H1 (cell line): ENCODE data around the gene ADNP. TPM values are rescaled to one million over a fixed set of nuclear protein-coding genes. Genes with fewer than 3 reads are reported as not detected.

ENCODE experiments used
- CEBPB ChIP-seq: IDR thresholded peaks from 2 replicates; pipeline ENCODE4 v1.6.1; 2012; ENCODE audit warnings: low read depth, low read length
- EZH2 ChIP-seq: fragments of 200-600 bp; sonication (generic); IDR thresholded peaks from 2 replicates; pipeline ENCODE4 v1.7.1; 2012; ENCODE audit warnings: low read depth, mild to moderate bottlenecking, moderate library complexity, low read length, inconsistent platforms; ENCODE audit not compliant: severe bottlenecking
- FOSL1 ChIP-seq: IDR thresholded peaks from 2 replicates; pipeline ENCODE4 v1.6.1; 2011; ENCODE audit warnings: mild to moderate bottlenecking, low read depth, low read length, moderate library complexity; ENCODE audit not compliant: insufficient read depth
- GABPA ChIP-seq: IDR thresholded peaks from 2 replicates; pipeline ENCODE4 v1.6.1; 2011; ENCODE audit warnings: mild to moderate bottlenecking, low read length, moderate library complexity, borderline replicate concordance; ENCODE audit not compliant: insufficient read depth
- SP2 ChIP-seq: IDR thresholded peaks from 2 replicates; pipeline ENCODE4 v1.6.1; 2012; ENCODE audit warnings: mild to moderate bottlenecking, low read length, inconsistent platforms
- polyA plus RNA-seq, 7 experiments: library from polyadenylated mRNA; depleted of rRNA in 3 of 7; stranded (reverse) in 5 of 7; unstranded in 2 of 7; fragments of >200 nt in 5 of 7; fragments of 200-250 nt in 2 of 7; gene quantifications; 1 replicate in 5 of 7; 2 replicates in 1 of 7; 4 replicates in 1 of 7; pipeline versions ENCODE4 v1.2.1 to v1.2.3, GENCODE V29; 2011 to 2013; ENCODE audit warnings: missing spikeins in 2 of 7, mixed read lengths in 2 of 7
- total RNA-seq: library from RNA; stranded (reverse); fragmentation: NEBNext Ultra II Directional; extraction: Animal tissue kit (Norgen Biotek cat#: 25700); gene quantifications from 2 replicates; pipeline ENCODE4 v1.2.1, GENCODE V29; 2021
- TF ChIP-seq, protein P1 (sequence below): fragments of 300-600 bp; sonication (generic); IDR thresholded peaks from 2 replicates; pipeline ENCODE4 v1.7.1; 2012; ENCODE audit warnings: low read length, moderate library complexity, mild to moderate bottlenecking, inconsistent platforms; ENCODE audit not compliant: insufficient replicate concordance
- TF ChIP-seq, protein P2 (sequence below): IDR thresholded peaks from 2 replicates; pipeline ENCODE4 v1.6.1; 2012; ENCODE audit warnings: inconsistent platforms
- TF ChIP-seq, protein P3 (sequence below), 3 experiments: IDR thresholded peaks; 1 replicate in 2 of 3; 2 replicates in 1 of 3; pipeline versions ENCODE4 v1.5.1 to v1.6.1; 2011; ENCODE audit warnings: low read length in 3 of 3, mild to moderate bottlenecking in 3 of 3, inconsistent platforms in 2 of 3, low read depth in 1 of 3, moderate library complexity in 1 of 3; ENCODE audit not compliant: insufficient read depth in 1 of 3; ENCODE audit errors: control extremely low read depth in 1 of 3

Gene ADNP
- total and polyA plus RNA-seq, 2 of the 8 experiments (the other 6 are each of a cell fraction or from before 2014, with no cell fraction given), result 31.6 to 123 TPM

DNA sequence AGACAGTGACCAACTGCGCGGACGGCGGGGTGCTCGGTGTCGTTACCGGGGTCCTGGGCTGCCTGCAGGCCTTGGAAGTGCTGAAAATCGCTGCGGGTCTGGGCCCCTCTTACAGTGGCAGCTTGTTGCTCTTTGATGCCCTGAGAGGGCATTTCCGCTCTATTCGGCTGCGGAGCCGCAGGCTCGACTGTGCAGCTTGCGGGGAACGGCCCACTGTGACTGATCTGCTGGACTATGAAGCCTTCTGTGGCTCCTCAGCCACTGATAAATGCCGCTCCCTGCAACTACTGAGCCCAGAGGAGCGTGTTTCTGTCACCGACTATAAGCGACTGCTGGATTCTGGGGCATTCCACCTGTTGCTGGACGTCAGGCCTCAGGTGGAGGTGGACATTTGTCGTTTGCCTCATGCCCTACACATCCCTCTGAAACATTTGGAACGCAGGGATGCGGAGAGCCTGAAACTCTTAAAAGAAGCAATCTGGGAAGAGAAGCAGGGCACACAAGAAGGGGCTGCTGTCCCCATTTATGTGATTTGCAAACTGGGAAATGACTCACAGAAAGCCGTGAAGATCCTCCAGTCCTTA lies 28.4 kb upstream of the ADNP start (continued):
- TF ChIP-seq, protein P1, sequence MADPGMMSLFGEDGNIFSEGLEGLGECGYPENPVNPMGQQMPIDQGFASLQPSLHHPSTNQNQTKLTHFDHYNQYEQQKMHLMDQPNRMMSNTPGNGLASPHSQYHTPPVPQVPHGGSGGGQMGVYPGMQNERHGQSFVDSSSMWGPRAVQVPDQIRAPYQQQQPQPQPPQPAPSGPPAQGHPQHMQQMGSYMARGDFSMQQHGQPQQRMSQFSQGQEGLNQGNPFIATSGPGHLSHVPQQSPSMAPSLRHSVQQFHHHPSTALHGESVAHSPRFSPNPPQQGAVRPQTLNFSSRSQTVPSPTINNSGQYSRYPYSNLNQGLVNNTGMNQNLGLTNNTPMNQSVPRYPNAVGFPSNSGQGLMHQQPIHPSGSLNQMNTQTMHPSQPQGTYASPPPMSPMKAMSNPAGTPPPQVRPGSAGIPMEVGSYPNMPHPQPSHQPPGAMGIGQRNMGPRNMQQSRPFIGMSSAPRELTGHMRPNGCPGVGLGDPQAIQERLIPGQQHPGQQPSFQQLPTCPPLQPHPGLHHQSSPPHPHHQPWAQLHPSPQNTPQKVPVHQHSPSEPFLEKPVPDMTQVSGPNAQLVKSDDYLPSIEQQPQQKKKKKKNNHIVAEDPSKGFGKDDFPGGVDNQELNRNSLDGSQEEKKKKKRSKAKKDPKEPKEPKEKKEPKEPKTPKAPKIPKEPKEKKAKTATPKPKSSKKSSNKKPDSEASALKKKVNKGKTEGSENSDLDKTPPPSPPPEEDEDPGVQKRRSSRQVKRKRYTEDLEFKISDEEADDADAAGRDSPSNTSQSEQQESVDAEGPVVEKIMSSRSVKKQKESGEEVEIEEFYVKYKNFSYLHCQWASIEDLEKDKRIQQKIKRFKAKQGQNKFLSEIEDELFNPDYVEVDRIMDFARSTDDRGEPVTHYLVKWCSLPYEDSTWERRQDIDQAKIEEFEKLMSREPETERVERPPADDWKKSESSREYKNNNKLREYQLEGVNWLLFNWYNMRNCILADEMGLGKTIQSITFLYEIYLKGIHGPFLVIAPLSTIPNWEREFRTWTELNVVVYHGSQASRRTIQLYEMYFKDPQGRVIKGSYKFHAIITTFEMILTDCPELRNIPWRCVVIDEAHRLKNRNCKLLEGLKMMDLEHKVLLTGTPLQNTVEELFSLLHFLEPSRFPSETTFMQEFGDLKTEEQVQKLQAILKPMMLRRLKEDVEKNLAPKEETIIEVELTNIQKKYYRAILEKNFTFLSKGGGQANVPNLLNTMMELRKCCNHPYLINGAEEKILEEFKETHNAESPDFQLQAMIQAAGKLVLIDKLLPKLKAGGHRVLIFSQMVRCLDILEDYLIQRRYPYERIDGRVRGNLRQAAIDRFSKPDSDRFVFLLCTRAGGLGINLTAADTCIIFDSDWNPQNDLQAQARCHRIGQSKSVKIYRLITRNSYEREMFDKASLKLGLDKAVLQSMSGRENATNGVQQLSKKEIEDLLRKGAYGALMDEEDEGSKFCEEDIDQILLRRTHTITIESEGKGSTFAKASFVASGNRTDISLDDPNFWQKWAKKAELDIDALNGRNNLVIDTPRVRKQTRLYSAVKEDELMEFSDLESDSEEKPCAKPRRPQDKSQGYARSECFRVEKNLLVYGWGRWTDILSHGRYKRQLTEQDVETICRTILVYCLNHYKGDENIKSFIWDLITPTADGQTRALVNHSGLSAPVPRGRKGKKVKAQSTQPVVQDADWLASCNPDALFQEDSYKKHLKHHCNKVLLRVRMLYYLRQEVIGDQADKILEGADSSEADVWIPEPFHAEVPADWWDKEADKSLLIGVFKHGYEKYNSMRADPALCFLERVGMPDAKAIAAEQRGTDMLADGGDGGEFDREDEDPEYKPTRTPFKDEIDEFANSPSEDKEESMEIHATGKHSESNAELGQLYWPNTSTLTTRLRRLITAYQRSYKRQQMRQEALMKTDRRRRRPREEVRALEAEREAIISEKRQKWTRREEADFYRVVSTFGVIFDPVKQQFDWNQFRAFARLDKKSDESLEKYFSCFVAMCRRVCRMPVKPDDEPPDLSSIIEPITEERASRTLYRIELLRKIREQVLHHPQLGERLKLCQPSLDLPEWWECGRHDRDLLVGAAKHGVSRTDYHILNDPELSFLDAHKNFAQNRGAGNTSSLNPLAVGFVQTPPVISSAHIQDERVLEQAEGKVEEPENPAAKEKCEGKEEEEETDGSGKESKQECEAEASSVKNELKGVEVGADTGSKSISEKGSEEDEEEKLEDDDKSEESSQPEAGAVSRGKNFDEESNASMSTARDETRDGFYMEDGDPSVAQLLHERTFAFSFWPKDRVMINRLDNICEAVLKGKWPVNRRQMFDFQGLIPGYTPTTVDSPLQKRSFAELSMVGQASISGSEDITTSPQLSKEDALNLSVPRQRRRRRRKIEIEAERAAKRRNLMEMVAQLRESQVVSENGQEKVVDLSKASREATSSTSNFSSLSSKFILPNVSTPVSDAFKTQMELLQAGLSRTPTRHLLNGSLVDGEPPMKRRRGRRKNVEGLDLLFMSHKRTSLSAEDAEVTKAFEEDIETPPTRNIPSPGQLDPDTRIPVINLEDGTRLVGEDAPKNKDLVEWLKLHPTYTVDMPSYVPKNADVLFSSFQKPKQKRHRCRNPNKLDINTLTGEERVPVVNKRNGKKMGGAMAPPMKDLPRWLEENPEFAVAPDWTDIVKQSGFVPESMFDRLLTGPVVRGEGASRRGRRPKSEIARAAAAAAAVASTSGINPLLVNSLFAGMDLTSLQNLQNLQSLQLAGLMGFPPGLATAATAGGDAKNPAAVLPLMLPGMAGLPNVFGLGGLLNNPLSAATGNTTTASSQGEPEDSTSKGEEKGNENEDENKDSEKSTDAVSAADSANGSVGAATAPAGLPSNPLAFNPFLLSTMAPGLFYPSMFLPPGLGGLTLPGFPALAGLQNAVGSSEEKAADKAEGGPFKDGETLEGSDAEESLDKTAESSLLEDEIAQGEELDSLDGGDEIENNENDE, result no peak
- TF ChIP-seq, protein P2, sequence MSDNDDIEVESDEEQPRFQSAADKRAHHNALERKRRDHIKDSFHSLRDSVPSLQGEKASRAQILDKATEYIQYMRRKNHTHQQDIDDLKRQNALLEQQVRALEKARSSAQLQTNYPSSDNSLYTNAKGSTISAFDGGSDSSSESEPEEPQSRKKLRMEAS, result no peak
- TF ChIP-seq FOSL1 (no peak), SP2 (no peak), CEBPB (no peak), EZH2 (no peak), GABPA (no peak)
- TF ChIP-seq, protein P3, sequence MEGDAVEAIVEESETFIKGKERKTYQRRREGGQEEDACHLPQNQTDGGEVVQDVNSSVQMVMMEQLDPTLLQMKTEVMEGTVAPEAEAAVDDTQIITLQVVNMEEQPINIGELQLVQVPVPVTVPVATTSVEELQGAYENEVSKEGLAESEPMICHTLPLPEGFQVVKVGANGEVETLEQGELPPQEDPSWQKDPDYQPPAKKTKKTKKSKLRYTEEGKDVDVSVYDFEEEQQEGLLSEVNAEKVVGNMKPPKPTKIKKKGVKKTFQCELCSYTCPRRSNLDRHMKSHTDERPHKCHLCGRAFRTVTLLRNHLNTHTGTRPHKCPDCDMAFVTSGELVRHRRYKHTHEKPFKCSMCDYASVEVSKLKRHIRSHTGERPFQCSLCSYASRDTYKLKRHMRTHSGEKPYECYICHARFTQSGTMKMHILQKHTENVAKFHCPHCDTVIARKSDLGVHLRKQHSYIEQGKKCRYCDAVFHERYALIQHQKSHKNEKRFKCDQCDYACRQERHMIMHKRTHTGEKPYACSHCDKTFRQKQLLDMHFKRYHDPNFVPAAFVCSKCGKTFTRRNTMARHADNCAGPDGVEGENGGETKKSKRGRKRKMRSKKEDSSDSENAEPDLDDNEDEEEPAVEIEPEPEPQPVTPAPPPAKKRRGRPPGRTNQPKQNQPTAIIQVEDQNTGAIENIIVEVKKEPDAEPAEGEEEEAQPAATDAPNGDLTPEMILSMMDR (IDR thresholded peaks at IDR 0.05; ENCODE audit: control extremely low read depth in 1 of 3, insufficient read depth in 1 of 3, low read depth in 1 of 3, low read length in 3 of 3), result no peak
